Neural cell (in vitro differentiated cells): ENCODE measurements around the gene GALNT2. TPM values are rescaled to one million over a fixed set of nuclear protein-coding genes. Genes with fewer than 3 reads are reported as not detected.

Experiments used
- H2AFZ ChIP-seq: fragments of 200-600, 300-800 bp; sonication (generic), shearing (Covaris generic); 2 replicates; pipeline ENCODE4 v1.6.0; 2014; ENCODE audit warnings: low read depth, mild to moderate bottlenecking, antibody characterized with exemption, low read length, moderate library complexity
- H3F3A ChIP-seq: fragments of 200-600 bp; shearing (Covaris generic); 2 replicates; pipeline ENCODE4 v1.6.1; 2016; ENCODE audit warnings: mild to moderate bottlenecking, moderate library complexity, mixed read lengths, antibody characterized with exemption, low read length; ENCODE audit not compliant: insufficient read depth, poor library complexity, severe bottlenecking
- H3K27ac ChIP-seq: fragments of 200-600, 300-800 bp; sonication (generic), shearing (Covaris generic); 2 replicates; pipeline ENCODE4 v1.5.1; 2014; ENCODE audit warnings: mild to moderate bottlenecking, low read length, moderate library complexity
- H3K27me3 ChIP-seq: fragments of 300-800, 200-600 bp; sonication (generic), shearing (Covaris generic); 2 replicates; pipeline ENCODE4 v1.6.0; 2014; ENCODE audit warnings: mild to moderate bottlenecking, low read depth, low read length, moderate library complexity; ENCODE audit not compliant: insufficient read depth
- H3K36me3 ChIP-seq: fragments of 300-800, 200-600 bp; sonication (generic), shearing (Covaris generic); 2 replicates; pipeline ENCODE4 v1.5.1; 2014; ENCODE audit warnings: mild to moderate bottlenecking, antibody characterized with exemption, low read length, moderate library complexity; ENCODE audit not compliant: insufficient read depth
- H3K4me2 ChIP-seq: fragments of 300-800, 200-600 bp; sonication (generic), shearing (Covaris generic); 2 replicates; pipeline ENCODE4 v1.6.0; 2014; ENCODE audit warnings: mild to moderate bottlenecking, low read length
- H3K4me3 ChIP-seq: fragments of 300-800, 200-600 bp; sonication (generic), shearing (Covaris generic); 2 replicates; pipeline ENCODE4 v1.5.1; 2014; ENCODE audit warnings: mild to moderate bottlenecking, low read length, moderate library complexity
- H3K79me2 ChIP-seq: fragments of 200-600 bp; shearing (Covaris generic); replicated peaks from 2 replicates; pipeline ENCODE4 v1.6.0; 2014; ENCODE audit warnings: mild to moderate bottlenecking, low read length, moderate library complexity; ENCODE audit not compliant: insufficient read depth
- H3K9ac ChIP-seq: fragments of 300-800, 200-600 bp; sonication (generic), shearing (Covaris generic); 2 replicates; pipeline ENCODE4 v1.6.1; 2016; ENCODE audit warnings: mild to moderate bottlenecking, low read length, mixed read lengths
- H3K9me2 ChIP-seq: fragments of 200-600 bp; shearing (Covaris generic); 2 replicates; pipeline ENCODE4 v1.6.1; 2016; ENCODE audit warnings: mild to moderate bottlenecking, low read length, mixed read lengths; ENCODE audit not compliant: insufficient read depth
- H3K9me3 ChIP-seq: fragments of 200-600, 300-800 bp; sonication (generic), shearing (Covaris generic); 2 replicates; pipeline ENCODE4 v1.6.1; 2016; ENCODE audit warnings: mild to moderate bottlenecking, mixed run types, low read length, moderate library complexity, mixed read lengths
- H4K20me1 ChIP-seq: fragments of 200-600 bp; shearing (Covaris generic); 2 replicates; pipeline ENCODE4 v1.6.1; 2016; ENCODE audit warnings: mild to moderate bottlenecking, mixed run types; ENCODE audit not compliant: insufficient read depth
- CTCF ChIP-seq: fragments of 450-650 bp; IDR thresholded peaks from 2 replicates; pipeline ENCODE4 v1.5.1; 2014; ENCODE audit warnings: antibody characterized with exemption, mild to moderate bottlenecking, moderate library complexity; ENCODE audit not compliant: poor library complexity, severe bottlenecking
- EP300 ChIP-seq: fragments of 450-650 bp; conservative IDR thresholded peaks from 2 replicates; pipeline ENCODE4 v1.6.1; 2014; ENCODE audit warnings: antibody characterized with exemption, mild to moderate bottlenecking, moderate library complexity; ENCODE audit not compliant: poor library complexity, severe bottlenecking
- EZH2 ChIP-seq: fragments of 200-600, 300-800 bp; shearing (Covaris generic), sonication (generic); IDR thresholded peaks from 2 replicates; pipeline ENCODE4 v1.6.1; 2014; ENCODE audit warnings: antibody characterized with exemption, low read length, borderline replicate concordance, mild to moderate bottlenecking; ENCODE audit not compliant: insufficient read depth, poor library complexity, severe bottlenecking
- MXI1 ChIP-seq: fragments of 450-650 bp; conservative IDR thresholded peaks from 2 replicates; pipeline ENCODE4 v1.6.1; 2014; ENCODE audit warnings: antibody characterized with exemption, mild to moderate bottlenecking; ENCODE audit not compliant: poor library complexity, severe bottlenecking
- POLR2AphosphoS5 ChIP-seq: IDR thresholded peaks from 2 replicates; pipeline ENCODE4 v1.6.1; 2012
- RAD21 ChIP-seq: fragments of 450-650 bp; conservative IDR thresholded peaks from 2 replicates; pipeline ENCODE4 v1.6.1; 2014; ENCODE audit warnings: antibody characterized with exemption, mild to moderate bottlenecking, moderate library complexity
- REST ChIP-seq: IDR thresholded peaks from 2 replicates; pipeline ENCODE4 v1.6.1; 2012; ENCODE audit warnings: borderline replicate concordance
- SMC3 ChIP-seq: fragments of 450-650 bp; conservative IDR thresholded peaks from 2 replicates; pipeline ENCODE4 v1.6.1; 2014; ENCODE audit warnings: antibody characterized with exemption, mild to moderate bottlenecking, moderate library complexity; ENCODE audit not compliant: poor library complexity
- TAF1 ChIP-seq: IDR thresholded peaks from 2 replicates; pipeline ENCODE4 v1.6.1; 2012; ENCODE audit warnings: low read depth
- polyA plus RNA-seq: library from polyadenylated mRNA; depleted of rRNA; stranded (reverse); fragments of >200 nt; gene quantifications from 2 replicates; pipeline ENCODE4 v1.2.3, GENCODE V29; 2014

Gene GALNT2
- polyA plus RNA-seq, 1 donor from 2014 or later: 38.8 TPM

- no peak overlapping the region for H3K4me2 ChIP-seq
- H3K9me2 ChIP-seq: no peaks in the 10 kb centered on the region
- no peaks in the 10 kb centered on the region for H3F3A ChIP-seq
- no peak overlapping the region for H3K27ac ChIP-seq
- no peak overlapping the region for H3K9ac ChIP-seq
- no peaks in the 10 kb centered on the region for H3K36me3 ChIP-seq
- no peaks in the 10 kb centered on the region for H3K9me3 ChIP-seq
- H2AFZ ChIP-seq: no peak overlapping the region
- no peaks in the 10 kb centered on the region for H4K20me1 ChIP-seq
- TF ChIP-seq TAF1 (no peak), RAD21 (no peak), MXI1 (no peak), REST (no peak), EZH2 (no peak), EP300 (no peak), SMC3 (no peak), CTCF (no peak)
- no peak overlapping the region for H3K4me3 ChIP-seq
- no peaks in the 10 kb centered on the region for H3K27me3 ChIP-seq
- H3K79me2 ChIP-seq: peaks cover 28% of the 10 kb centered on the region
Observed at GRCh38 chr1:230123280-230124185, 56.5 kb downstream of the GALNT2 start.

GRCh38 chr1:230124186-230125128 is 57.4 kb downstream of the GALNT2 start:
- H3K4me3 ChIP-seq: no peak overlapping the region
- H3K27me3 ChIP-seq: no peaks in the 10 kb centered on the region
- no peak overlapping the region for H2AFZ ChIP-seq
- H3K9me3 ChIP-seq: no peaks in the 10 kb centered on the region
- H3K4me2 ChIP-seq: no peak overlapping the region
- TF ChIP-seq TAF1 (no peak), POLR2AphosphoS5 (no peak)
- no peak overlapping the region for H3K27ac ChIP-seq
- H3K79me2 ChIP-seq: peaks cover 23% of the 10 kb centered on the region
- no peak overlapping the region for H3K9ac ChIP-seq
- H3F3A ChIP-seq: no peaks in the 10 kb centered on the region
- H3K9me2 ChIP-seq: no peaks in the 10 kb centered on the region
- no peaks in the 10 kb centered on the region for H4K20me1 ChIP-seq
- H3K36me3 ChIP-seq: no peaks in the 10 kb centered on the region
